ENCODE measurements around the gene ADAM12.

ADAM12 gene

GRCh38 chr10:126373972-126374371 lies 14.3 kb downstream of the ADAM12 start:
- H3K9me3 ChIP-seq (ENCODE audit: control insufficient read depth in 2 of 2, low read length in 2 of 2), result peaks cover 0 to 2% of the 10 kb centered on the region in 2 donors
- H3K4me1 ChIP-seq (ENCODE audit: control insufficient read depth, insufficient read depth, low read length), result no peaks in the 10 kb centered on the region
- no peak overlapping the region for H3K4me3 ChIP-seq (ENCODE audit: low read length in 2 of 2)
- no peak overlapping the region for H3K27ac ChIP-seq (ENCODE audit: low read length)
- no peaks in the 10 kb centered on the region for H3K27me3 ChIP-seq (ENCODE audit: control insufficient read depth in 1 of 2, insufficient read depth in 2 of 2, low read length in 2 of 2)
- no peaks in the 10 kb centered on the region for H3K36me3 ChIP-seq (ENCODE audit: control insufficient read depth in 2 of 2, insufficient read depth in 2 of 2, low read length in 2 of 2)
- H3K9ac ChIP-seq (ENCODE audit: low read length in 2 of 2), result no peak overlapping the region

- Histone ChIP-seq H3K27ac (ENCODE audit: low read length) (no peak overlapping the region), H3K36me3 (ENCODE audit: control insufficient read depth in 2 of 2, insufficient read depth in 2 of 2, low read length in 2 of 2) (no peaks in the 10 kb centered on the region), H3K9ac (ENCODE audit: low read length in 2 of 2) (no peak overlapping the region), H3K9me3 (ENCODE audit: control insufficient read depth in 2 of 2, low read length in 2 of 2) (peaks cover 0 to 2% of the 10 kb centered on the region in 2 donors), H3K27me3 (ENCODE audit: control insufficient read depth in 1 of 2, insufficient read depth in 2 of 2, low read length in 2 of 2) (no peaks in the 10 kb centered on the region), H3K4me1 (ENCODE audit: control insufficient read depth, insufficient read depth, low read length) (no peaks in the 10 kb centered on the region), H3K4me3 (ENCODE audit: low read length in 2 of 2) (no peak overlapping the region)
These were observed 15.1 kb downstream of the ADAM12 start for GRCh38 chr10:126373147-126373546.

GRCh38 chr10:126372396-126372795 lies 15.9 kb downstream of the ADAM12 start:
- Histone ChIP-seq H3K9ac (ENCODE audit: low read length in 2 of 2) (no peak overlapping the region), H3K4me3 (ENCODE audit: low read length in 2 of 2) (no peak overlapping the region), H3K36me3 (ENCODE audit: control insufficient read depth in 2 of 2, insufficient read depth in 2 of 2, low read length in 2 of 2) (no peaks in the 10 kb centered on the region), H3K27ac (ENCODE audit: low read length) (no peak overlapping the region), H3K27me3 (ENCODE audit: control insufficient read depth in 1 of 2, insufficient read depth in 2 of 2, low read length in 2 of 2) (no peaks in the 10 kb centered on the region), H3K9me3 (ENCODE audit: control insufficient read depth in 2 of 2, low read length in 2 of 2) (peaks cover 0 to 2% of the 10 kb centered on the region in 2 donors), H3K4me1 (ENCODE audit: control insufficient read depth, insufficient read depth, low read length) (no peaks in the 10 kb centered on the region)

GRCh38 chr10:126369125-126369710 lies 19.1 kb downstream of the ADAM12 start:
- Histone ChIP-seq H3K4me3 (ENCODE audit: low read length in 2 of 2) (no peak overlapping the region), H3K27me3 (ENCODE audit: control insufficient read depth in 1 of 2, insufficient read depth in 2 of 2, low read length in 2 of 2) (no peaks in the 10 kb centered on the region), H3K27ac (ENCODE audit: low read length) (no peak overlapping the region), H3K4me1 (ENCODE audit: control insufficient read depth, insufficient read depth, low read length) (no peaks in the 10 kb centered on the region), H3K36me3 (ENCODE audit: control insufficient read depth in 2 of 2, insufficient read depth in 2 of 2, low read length in 2 of 2) (no peaks in the 10 kb centered on the region), H3K9ac (ENCODE audit: low read length in 2 of 2) (no peak overlapping the region), H3K9me3 (ENCODE audit: control insufficient read depth in 2 of 2, low read length in 2 of 2) (no peaks in the 10 kb centered on the region)

- Histone ChIP-seq H3K4me3 (ENCODE audit: low read length in 2 of 2) (no peak overlapping the region), H3K36me3 (ENCODE audit: control insufficient read depth in 2 of 2, insufficient read depth in 2 of 2, low read length in 2 of 2) (no peaks in the 10 kb centered on the region), H3K27me3 (ENCODE audit: control insufficient read depth in 1 of 2, insufficient read depth in 2 of 2, low read length in 2 of 2) (peaks cover 0 to 2% of the 10 kb centered on the region in 2 donors), H3K9me3 (ENCODE audit: control insufficient read depth in 2 of 2, low read length in 2 of 2) (peaks cover 0 to 4% of the 10 kb centered on the region in 2 donors), H3K4me1 (ENCODE audit: control insufficient read depth, insufficient read depth, low read length) (no peaks in the 10 kb centered on the region), H3K27ac (ENCODE audit: low read length) (no peak overlapping the region), H3K9ac (ENCODE audit: low read length in 2 of 2) (no peak overlapping the region)
These were observed 31.1 kb downstream of the ADAM12 start for GRCh38 chr10:126357169-126357568.

GRCh38 chr10:126353666-126354065 lies 34.6 kb downstream of the ADAM12 start:
- no peaks in the 10 kb centered on the region for H3K4me1 ChIP-seq (ENCODE audit: control insufficient read depth, insufficient read depth, low read length)
- H3K9ac ChIP-seq (ENCODE audit: low read length in 2 of 2), result no peak overlapping the region
- no peaks in the 10 kb centered on the region for H3K36me3 ChIP-seq (ENCODE audit: control insufficient read depth in 2 of 2, insufficient read depth in 2 of 2, low read length in 2 of 2)
- H3K27me3 ChIP-seq (ENCODE audit: control insufficient read depth in 1 of 2, insufficient read depth in 2 of 2, low read length in 2 of 2), result peaks cover 0 to 2% of the 10 kb centered on the region in 2 donors
- no peak overlapping the region for H3K4me3 ChIP-seq (ENCODE audit: low read length in 2 of 2)
- no peak overlapping the region for H3K27ac ChIP-seq (ENCODE audit: low read length)
- H3K9me3 ChIP-seq (ENCODE audit: control insufficient read depth in 2 of 2, low read length in 2 of 2), result peaks cover 0 to 4% of the 10 kb centered on the region in 2 donors

GRCh38 chr10:126352453-126352852 lies 35.8 kb downstream of the ADAM12 start:
- no peak overlapping the region for H3K4me3 ChIP-seq (ENCODE audit: low read length in 2 of 2)
- H3K36me3 ChIP-seq (ENCODE audit: control insufficient read depth in 2 of 2, insufficient read depth in 2 of 2, low read length in 2 of 2), result no peaks in the 10 kb centered on the region
- H3K9me3 ChIP-seq (ENCODE audit: control insufficient read depth in 2 of 2, low read length in 2 of 2), result peaks cover 0 to 4% of the 10 kb centered on the region in 2 donors
- no peak overlapping the region for H3K27ac ChIP-seq (ENCODE audit: low read length)
- no peak overlapping the region for H3K9ac ChIP-seq (ENCODE audit: low read length in 2 of 2)
- H3K27me3 ChIP-seq (ENCODE audit: control insufficient read depth in 1 of 2, insufficient read depth in 2 of 2, low read length in 2 of 2), result peaks cover 0 to 2% of the 10 kb centered on the region in 2 donors
- H3K4me1 ChIP-seq (ENCODE audit: control insufficient read depth, insufficient read depth, low read length), result no peaks in the 10 kb centered on the region

GRCh38 chr10:126351021-126351420 lies 37.3 kb downstream of the ADAM12 start:
- H3K27me3 ChIP-seq (ENCODE audit: control insufficient read depth in 1 of 2, insufficient read depth in 2 of 2, low read length in 2 of 2), result peaks cover 0 to 2% of the 10 kb centered on the region in 2 donors
- no peak overlapping the region for H3K4me3 ChIP-seq (ENCODE audit: low read length in 2 of 2)
- no peak overlapping the region for H3K9ac ChIP-seq (ENCODE audit: low read length in 2 of 2)
- peaks cover 0 to under 1% of the 10 kb centered on the region in 2 donors for H3K9me3 ChIP-seq (ENCODE audit: control insufficient read depth in 2 of 2, low read length in 2 of 2)
- no peaks in the 10 kb centered on the region for H3K36me3 ChIP-seq (ENCODE audit: control insufficient read depth in 2 of 2, insufficient read depth in 2 of 2, low read length in 2 of 2)
- H3K27ac ChIP-seq (ENCODE audit: low read length), result no peak overlapping the region
- H3K4me1 ChIP-seq (ENCODE audit: control insufficient read depth, insufficient read depth, low read length), result no peaks in the 10 kb centered on the region

- Histone ChIP-seq H3K4me3 (ENCODE audit: low read length in 2 of 2) (no peak overlapping the region), H3K9me3 (ENCODE audit: control insufficient read depth in 2 of 2, low read length in 2 of 2) (no peaks in the 10 kb centered on the region), H3K9ac (ENCODE audit: low read length in 2 of 2) (no peak overlapping the region), H3K36me3 (ENCODE audit: control insufficient read depth in 2 of 2, insufficient read depth in 2 of 2, low read length in 2 of 2) (no peaks in the 10 kb centered on the region), H3K27ac (ENCODE audit: low read length) (no peak overlapping the region), H3K4me1 (ENCODE audit: control insufficient read depth, insufficient read depth, low read length) (no peaks in the 10 kb centered on the region), H3K27me3 (ENCODE audit: control insufficient read depth in 1 of 2, insufficient read depth in 2 of 2, low read length in 2 of 2) (peaks cover 0 to 2% of the 10 kb centered on the region in 2 donors)
These were observed 37.9 kb downstream of the ADAM12 start for GRCh38 chr10:126350216-126350992.

- Histone ChIP-seq H3K27ac (ENCODE audit: low read length) (no peak overlapping the region), H3K4me1 (ENCODE audit: control insufficient read depth, insufficient read depth, low read length) (no peaks in the 10 kb centered on the region), H3K4me3 (ENCODE audit: low read length in 2 of 2) (no peak overlapping the region)
These were observed 38.6 kb downstream of the ADAM12 start for GRCh38 chr10:126349676-126350075.

GRCh38 chr10:126349101-126349500 lies 39.2 kb downstream of the ADAM12 start:
- no peaks in the 10 kb centered on the region for H3K4me1 ChIP-seq (ENCODE audit: control insufficient read depth, insufficient read depth, low read length)
- H3K27ac ChIP-seq (ENCODE audit: low read length), result no peak overlapping the region
- H3K4me3 ChIP-seq (ENCODE audit: low read length in 2 of 2), result no peak overlapping the region
- H3K9ac ChIP-seq (ENCODE audit: low read length in 2 of 2), result no peak overlapping the region
- no peaks in the 10 kb centered on the region for H3K9me3 ChIP-seq (ENCODE audit: control insufficient read depth in 2 of 2, low read length in 2 of 2)
- H3K36me3 ChIP-seq (ENCODE audit: control insufficient read depth in 2 of 2, insufficient read depth in 2 of 2, low read length in 2 of 2), result no peaks in the 10 kb centered on the region
- H3K27me3 ChIP-seq (ENCODE audit: control insufficient read depth in 1 of 2, insufficient read depth in 2 of 2, low read length in 2 of 2), result peaks cover 0 to 2% of the 10 kb centered on the region in 2 donors

More at GRCh38 chr10:126349676-126350075, 38.6 kb downstream of the ADAM12 start:
- Histone ChIP-seq H3K36me3 (ENCODE audit: control insufficient read depth in 2 of 2, insufficient read depth in 2 of 2, low read length in 2 of 2) (no peaks in the 10 kb centered on the region), H3K9me3 (ENCODE audit: control insufficient read depth in 2 of 2, low read length in 2 of 2) (no peaks in the 10 kb centered on the region), H3K27me3 (ENCODE audit: control insufficient read depth in 1 of 2, insufficient read depth in 2 of 2, low read length in 2 of 2) (peaks cover 0 to 2% of the 10 kb centered on the region in 2 donors), H3K9ac (ENCODE audit: low read length in 2 of 2) (no peak overlapping the region)

Measured in stomach smooth muscle (tissue), 2 donors.